Body of pancreas (tissue), 4 donors: Measurements from ENCODE around the gene SERF2. TPM values are rescaled to one million over a fixed set of nuclear protein-coding genes. Genes with fewer than 3 reads are reported as not detected.
"Not testable (repeated sequence)": the region's sequence is repeated elsewhere in the genome, so short reads cannot be mapped to it uniquely, and the experiment has no call there.

Source experiments
- ATAC-seq: fragments of 150-250 bp; one replicate; pipeline ENCODE4 v1.9.1; 2016
- DNase-seq, 4 donors: peaks; one replicate each; pipeline ENCODE4 v3.0.0-alpha.2; 2019
- H3K27ac ChIP-seq, 4 donors: fragments of 200-600 bp; sonication (generic); 1 replicate in 3 of 4; 2 replicates in 1 of 4; pipeline versions ENCODE4 v1.5.1 to v1.6.1; 2016 to 2019; ENCODE audit warnings: mild to moderate bottlenecking in 1 of 4, mixed read lengths in 1 of 4, moderate library complexity in 1 of 4
- H3K27me3 ChIP-seq, 2 donors: fragments of 200-600 bp; sonication (generic); one replicate each; pipeline ENCODE4 v1.6.0; 2016; ENCODE audit warnings: mild to moderate bottlenecking in 1 of 2
- H3K36me3 ChIP-seq, 2 donors: fragments of 200-600 bp; sonication (generic); replicated peaks in 1 of 2; 2 replicates each; pipeline ENCODE4 v1.5.1; 2016; ENCODE audit warnings: low read depth in 2 of 2; ENCODE audit not compliant: insufficient read depth in 1 of 2
- H3K4me1 ChIP-seq: fragments of 200-600 bp; sonication (generic); one replicate; pipeline ENCODE4 v1.6.0; 2016
- H3K4me3 ChIP-seq, 2 donors: fragments of 200-600 bp; sonication (generic); 1 replicate in 1 of 2; 2 replicates in 1 of 2; pipeline ENCODE4 v1.5.1; 2016 to 2019
- H3K9me3 ChIP-seq, 3 donors: fragments of 200-600 bp; sonication (generic); 1 replicate in 2 of 3; 2 replicates in 1 of 3; pipeline ENCODE4 v1.5.1; 2016
- CTCF ChIP-seq, 7 experiments: fragments of 450-650 bp in 4 of 7; fragments of 200-600 bp in 3 of 7; sonication (generic) in 3 of 7; IDR thresholded peaks; one replicate each; pipeline ENCODE4 v1.5.1; 2016 to 2019; ENCODE audit warnings: antibody characterized with exemption in 7 of 7
- POLR2A ChIP-seq, 3 donors: fragments of 450-650 bp; IDR thresholded peaks; one replicate each; pipeline ENCODE4 v1.6.1; 2016; ENCODE audit warnings: antibody characterized with exemption in 3 of 3, mild to moderate bottlenecking in 2 of 3
- WGBS, 2 donors: methylation state at CpG; one replicate each; pipeline ENCODE4 v1.1.5; 2017; 5-methylcytosine and 5-hydroxymethylcytosine counted together
- intact Hi-C: fragments of 100-400 bp; cut with DNase I; formaldehyde crosslinking; loops from one replicate; pipeline ENCODE4 v1.15.1; 2023
- microRNA counts, 2 donors: library from miRNA; unstranded; fragments of <30 nt; microRNA quantifications; one replicate each; lab custom pipeline; 2017
- microRNA-seq, 2 donors: library from miRNA; unstranded; fragments of <30 nt; microRNA quantifications; one replicate each; pipeline ENCODE4, GENCODE V29; 2016; ENCODE audit warnings: borderline number of aligned reads in 2 of 2, borderline replicate concordance in 2 of 2
- small RNA-seq: library from RNA; depleted of rRNA; stranded (forward); fragments of <200 nt; gene quantifications from one replicate; pipeline ENCODE3, GENCODE V24; 2016
- total RNA-seq, 2 donors: library from RNA; depleted of rRNA; stranded (reverse); fragments of >200 nt; gene quantifications; one replicate each; pipeline ENCODE4 v1.1.0, GENCODE V29; 2016

The SERF2 gene
- total RNA-seq, 2 donors from 2014 or later = 190 to 818 TPM

GRCh38 chr15:43828061-43828657 is 36.0 kb downstream of the SERF2 start:
- intact Hi-C loops = no loop called here
- Histone ChIP-seq H3K27me3 (no peaks in the 10 kb centered on the region), H3K4me1 (peaks cover 26% of the 10 kb centered on the region), H3K36me3 (no peaks in the 10 kb centered on the region), H3K9me3 (no peaks in the 10 kb centered on the region), H3K4me3 (no peak overlapping the region), H3K27ac (peak overlapping the region in 1 of 4 donors; percentile 7)
- 59 to 69% methylated on average over 6 of the region's 6 CpGs for WGBS, 2 donors
- DNase-seq (no peak), ATAC-seq (no peak)
- TF ChIP-seq CTCF (IDR thresholded peaks at IDR 0.05) (no peak), POLR2A (IDR thresholded peaks at IDR 0.05) (no peak)

DNA sequence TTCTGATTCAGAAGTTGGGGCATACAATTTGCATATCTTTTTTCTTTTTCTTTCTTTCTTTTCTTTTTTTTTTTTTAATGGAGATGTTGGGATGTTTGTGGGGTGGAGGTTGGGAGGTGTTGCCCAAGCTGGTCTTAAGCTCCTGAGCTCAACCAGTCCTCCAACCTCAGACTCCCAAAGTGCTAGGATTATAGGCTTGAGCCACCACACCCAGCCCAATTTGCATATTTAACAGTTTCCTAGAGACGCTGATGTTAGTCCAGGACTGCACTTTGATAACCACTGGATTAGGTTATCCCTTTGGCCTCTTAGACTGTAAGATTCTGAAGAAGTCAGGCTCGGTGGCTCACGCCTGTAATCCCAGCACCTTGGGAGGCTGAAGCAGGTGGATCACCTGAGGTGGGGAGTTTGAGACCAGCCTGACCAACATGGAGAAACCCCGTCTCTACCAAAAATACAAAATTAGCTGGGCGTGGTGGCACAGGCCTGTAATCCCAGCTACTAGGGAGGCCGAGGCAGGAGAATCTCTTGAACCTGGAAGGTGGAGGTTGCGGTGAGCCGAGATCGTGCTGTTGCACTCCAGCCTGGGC is 37.9 kb downstream of the SERF2 start:
- peaks cover 16% of the 10 kb centered on the region for H3K4me1 ChIP-seq
- DNase-seq, H3K27ac ChIP-seq, H3K36me3 ChIP-seq, intact Hi-C loops, ATAC-seq, H3K27me3 ChIP-seq, H3K9me3 ChIP-seq, H3K4me3 ChIP-seq: not testable (repeated sequence)
- WGBS, 2 donors = 90 to 93% methylated on average over 8 to 9 of the region's 9 CpGs

DNA sequence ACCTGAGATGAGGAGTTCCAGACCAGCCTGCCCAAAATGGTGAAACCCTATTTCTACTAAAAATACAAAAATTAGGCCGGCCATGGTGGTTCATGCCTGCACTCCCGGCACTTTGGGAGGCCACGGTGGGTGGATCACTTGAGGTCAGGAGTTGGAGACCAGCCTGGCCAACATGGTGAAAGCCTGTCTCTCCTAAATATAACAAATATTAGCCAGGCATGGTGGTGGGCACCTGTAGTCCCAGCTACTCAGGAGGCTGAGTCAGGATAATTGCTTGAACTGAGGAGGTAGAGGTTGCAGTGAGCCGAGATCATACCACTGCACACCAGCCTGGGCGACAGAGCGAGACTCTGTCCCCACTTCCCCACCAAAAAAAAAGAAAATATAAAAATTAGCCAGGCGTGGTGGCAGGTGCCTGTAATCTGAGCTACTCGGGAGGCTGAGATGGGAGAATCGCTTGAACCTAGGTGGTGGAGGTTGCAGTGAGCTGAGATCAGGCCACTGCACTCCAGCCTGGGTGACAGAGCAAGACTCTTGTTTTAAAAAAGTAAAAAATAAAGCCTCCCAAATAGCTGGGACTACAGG is 38.7 kb downstream of the SERF2 start:
- H3K4me3 ChIP-seq, intact Hi-C loops, H3K9me3 ChIP-seq, H3K27me3 ChIP-seq, ATAC-seq, DNase-seq, H3K27ac ChIP-seq, H3K36me3 ChIP-seq: not testable (repeated sequence)
- WGBS, 2 donors = 93 to 98% methylated on average over 8 to 9 of the region's 9 CpGs
- H3K4me1 ChIP-seq = peaks cover 16% of the 10 kb centered on the region

- H3K36me3 ChIP-seq, H3K27me3 ChIP-seq, H3K9me3 ChIP-seq, intact Hi-C loops, H3K4me3 ChIP-seq, H3K4me1 ChIP-seq, DNase-seq, ATAC-seq, H3K27ac ChIP-seq: not testable (repeated sequence)
- 89 to 95% methylated on average over 14 of the region's 14 CpGs for WGBS, 2 donors
These were observed 39.5 kb downstream of the SERF2 start for GRCh38 chr15:43831519-43832052.

- DNase-seq, ATAC-seq: not testable (repeated sequence)
- WGBS, 2 donors = 90 to 95% methylated on average over 6 of the region's 6 CpGs
These were observed 40.4 kb downstream of the SERF2 start for GRCh38 chr15:43832485-43832884.

DNA sequence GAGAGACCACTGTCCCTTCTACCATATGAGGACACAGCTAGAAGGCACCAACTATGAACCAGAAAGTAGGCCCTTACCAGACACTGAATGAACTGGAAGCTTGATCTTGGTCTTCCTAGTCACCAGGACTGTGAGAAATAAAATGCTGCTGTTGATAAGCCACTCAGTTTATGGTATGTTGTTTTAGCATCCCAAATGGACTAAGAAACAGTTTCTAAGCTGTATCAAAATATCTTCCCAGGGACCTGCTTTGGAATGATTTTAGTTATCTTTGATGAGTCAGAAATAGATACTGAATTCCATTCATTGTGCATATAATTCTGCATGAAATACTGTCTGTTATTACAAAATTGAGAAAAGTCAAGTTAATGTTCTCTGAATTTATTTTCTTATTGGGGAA is 53.3 kb downstream of the SERF2 start:
- DNase-seq (no peak), ATAC-seq (no peak)
- H3K27ac ChIP-seq = no peak overlapping the region
- intact Hi-C loops = no loop called here
- no peaks in the 10 kb centered on the region for H3K36me3 ChIP-seq
- no peaks in the 10 kb centered on the region for H3K9me3 ChIP-seq
- no peak for TF ChIP-seq POLR2A (IDR thresholded peaks at IDR 0.05)
- no peak for TF ChIP-seq CTCF (IDR thresholded peaks at IDR 0.05)
- H3K4me3 ChIP-seq = no peak overlapping the region
- no peaks in the 10 kb centered on the region for H3K4me1 ChIP-seq
- H3K27me3 ChIP-seq = no peaks in the 10 kb centered on the region

More at GRCh38 chr15:43832485-43832884, 40.4 kb downstream of the SERF2 start:
- H3K27ac ChIP-seq, intact Hi-C loops, H3K4me1 ChIP-seq, H3K9me3 ChIP-seq, H3K4me3 ChIP-seq, H3K27me3 ChIP-seq, H3K36me3 ChIP-seq: not testable (repeated sequence)

MicroRNAs within 50 kb of the gene (microRNA counts, 767-probe panel; counts per million panel counts)
- 0 to 736 counts per million in 2 donors for microRNA hsa-miR-1282 (lab: Ali Mortazavi, UCI)

Small RNA genes within 50 kb of the gene (microRNA-seq; reads per million reads assigned to microRNA genes)
- gene MIR1282 = 0 reads per million in 2 donors

Small RNA genes within 50 kb of the gene (small RNA-seq; reads per million reads assigned to genes)
- gene MIR1282 = not detected

Other genes with a start within 250 kb of the SERF2 start
- 10 to 100 TPM; 22.1 to 27.0 TPM for gene PPIP5K1, start 202.1 kb upstream of the SERF2 start, total RNA-seq
- 10 to 100 TPM in 1 of 2 donors, 1 to 10 TPM in 1; 5.9 to 13.5 TPM for gene CKMT1B, start 198.3 kb upstream of the SERF2 start, total RNA-seq
- under 1 TPM in 1 of 2 donors, not detected in 1; 0.66 TPM for gene STRC, start 173.5 kb upstream of the SERF2 start, total RNA-seq
- 10 to 100 TPM in 1 of 2 donors, 1 to 10 TPM in 1; 8.3 to 16.2 TPM for gene CATSPER2, start 143.5 kb upstream of the SERF2 start, total RNA-seq
- gene CKMT1A, start 98.5 kb upstream of the SERF2 start, total RNA-seq = 1 to 10 TPM in 1 of 2 donors, not detected in 1; 2.6 TPM
- 10 to 100 TPM; 80.7 to 89.3 TPM for gene PDIA3, start 45.9 kb upstream of the SERF2 start, total RNA-seq
- 10 to 100 TPM in 1 of 2 donors, 1 to 10 TPM in 1; 4.9 to 29.1 TPM for gene ELL3, start 15.4 kb upstream of the SERF2 start, total RNA-seq
- not detected for gene SERINC4, start 7.9 kb downstream of the SERF2 start, total RNA-seq
- 10 to 100 TPM; 13.2 to 52.9 TPM for gene HYPK, start 8.3 kb downstream of the SERF2 start, total RNA-seq
- 1 to 10 TPM; 1.6 to 9.9 TPM for gene MFAP1, start 32.4 kb downstream of the SERF2 start, total RNA-seq
- gene WDR76, start 34.7 kb downstream of the SERF2 start, total RNA-seq = 1 to 10 TPM; 6.2 to 6.9 TPM